LNCAP (cell line): ENCODE results near the gene KLF12.

Experiments used
- CTCF ChIP-seq: fragments of 450-650 bp; IDR thresholded peaks from 2 replicates; pipeline ENCODE4 v1.5.1; 2017; ENCODE audit warnings: mild to moderate bottlenecking

The KLF12 gene

DNA sequence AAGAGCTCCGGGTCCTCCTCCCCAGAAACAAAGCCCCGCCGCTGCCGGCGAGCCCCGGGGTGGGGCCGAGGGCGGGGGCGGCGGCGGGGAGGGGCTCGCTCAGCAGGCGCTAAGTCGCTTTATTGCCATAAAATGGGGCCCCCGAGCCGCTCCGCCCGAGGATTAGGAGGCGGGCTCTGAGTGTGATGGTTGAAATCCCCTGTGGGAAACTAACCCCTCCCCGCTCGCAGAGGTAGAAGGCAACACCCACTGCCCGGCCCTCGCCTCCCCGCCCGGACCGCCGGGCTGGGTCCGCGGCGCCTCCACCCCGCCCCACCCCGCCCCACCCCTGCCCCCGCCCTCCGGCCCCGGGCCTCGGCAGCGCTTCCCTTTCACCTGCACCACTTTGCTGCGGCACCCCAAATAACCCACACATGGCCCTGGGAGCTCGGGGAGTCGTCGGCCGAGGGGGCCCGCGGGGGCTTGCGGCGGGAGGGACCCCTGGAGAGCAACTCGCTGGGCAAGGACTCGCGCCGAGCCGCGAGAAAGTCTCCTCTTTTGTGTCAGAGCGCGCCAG is at the start of gene KLF12:
Gene KLF12 (minus strand): TSS at position 184 of the 556 bp plus-strand sequence.
- no peak for TF ChIP-seq CTCF

GRCh38 chr13:74182491-74182890 is 48.3 kb upstream of the KLF12 start:
- TF ChIP-seq CTCF = no peak

DNA sequence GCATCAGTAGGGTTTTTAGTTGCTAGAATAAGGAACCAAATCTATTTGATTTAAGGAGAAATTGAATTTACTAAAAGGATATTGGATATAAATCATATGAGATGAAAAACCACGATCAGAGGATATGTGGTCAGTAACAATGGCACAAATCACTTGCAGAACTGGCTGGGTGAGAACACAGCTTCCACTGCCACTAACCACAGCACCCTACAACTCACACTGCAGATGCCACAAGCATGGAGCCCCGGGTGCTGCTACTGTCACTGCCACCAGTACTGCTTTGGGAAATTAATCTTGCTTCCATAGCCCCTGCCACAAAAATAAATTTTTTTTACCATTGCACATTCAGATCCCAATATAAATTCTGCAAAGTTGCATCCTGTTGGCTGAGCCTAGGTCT is 40.6 kb upstream of the KLF12 start:
- TF ChIP-seq CTCF = no peak

- TF ChIP-seq CTCF = no peak
Observed at GRCh38 chr13:74173822-74174221, 39.6 kb upstream of the KLF12 start.

- no peak for TF ChIP-seq CTCF
Observed at GRCh38 chr13:74171641-74172040, 37.4 kb upstream of the KLF12 start.

DNA sequence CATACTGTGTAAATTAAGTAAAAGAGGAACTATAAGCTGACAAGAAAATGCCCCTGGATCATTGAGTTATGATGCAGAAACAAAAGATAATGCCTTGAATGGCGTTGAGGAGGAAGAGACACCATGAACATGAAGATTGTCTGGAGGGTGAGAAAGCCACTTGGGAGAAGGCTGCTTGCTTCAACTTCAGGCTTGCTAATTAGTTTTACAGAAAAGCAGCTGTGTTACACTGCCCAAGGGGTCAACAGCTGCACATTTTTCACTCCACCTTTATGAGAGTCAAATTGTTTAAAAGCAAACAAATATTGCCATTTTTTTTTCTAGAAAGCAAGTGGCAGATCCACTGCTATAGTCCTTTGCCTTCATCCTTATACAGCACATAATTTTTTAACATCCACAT is 35.5 kb upstream of the KLF12 start:
- TF ChIP-seq CTCF = no peak

DNA sequence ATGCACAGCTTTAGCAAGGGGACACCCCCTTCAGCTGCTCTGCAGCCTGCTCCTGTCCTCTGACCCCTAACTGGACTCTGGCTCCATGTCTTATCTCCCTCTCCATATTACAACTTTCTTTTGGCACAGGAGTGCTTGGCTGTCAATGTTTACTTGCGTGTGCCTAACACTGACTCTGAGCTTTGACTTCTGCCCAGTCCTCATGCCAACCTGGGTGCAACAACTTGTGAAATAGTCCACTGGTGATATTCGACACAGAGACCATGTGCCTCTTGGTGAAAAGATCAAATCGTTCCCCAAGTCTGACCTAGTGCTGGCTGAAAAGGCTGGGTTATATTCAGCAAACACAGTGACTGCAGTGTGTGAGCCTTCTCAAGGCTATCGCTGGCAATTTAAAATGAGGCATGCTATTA is 34.1 kb upstream of the KLF12 start:
- TF ChIP-seq CTCF = no peak
